ENCODE data around the gene VTI1A.

DNA sequence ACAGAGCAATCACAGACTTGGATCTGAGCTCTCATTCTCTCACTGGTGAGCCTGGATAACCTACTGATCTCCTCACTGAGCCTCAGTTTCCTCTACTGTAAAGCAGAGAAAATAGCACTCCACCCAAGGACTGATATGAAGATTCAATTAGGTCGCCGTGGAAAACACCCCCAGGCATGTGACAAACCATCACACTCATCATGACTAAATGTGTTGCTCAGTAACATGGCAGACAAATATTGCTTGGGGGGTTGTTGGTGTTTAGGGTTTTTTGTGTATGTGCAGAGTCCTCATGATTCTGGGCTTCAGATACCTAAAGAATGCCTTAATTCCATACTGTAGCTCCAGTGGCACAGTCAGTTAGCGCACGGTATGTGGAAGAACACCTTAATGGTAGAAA, 380.9 kb downstream of the VTI1A start:
- TF ChIP-seq, protein P1, sequence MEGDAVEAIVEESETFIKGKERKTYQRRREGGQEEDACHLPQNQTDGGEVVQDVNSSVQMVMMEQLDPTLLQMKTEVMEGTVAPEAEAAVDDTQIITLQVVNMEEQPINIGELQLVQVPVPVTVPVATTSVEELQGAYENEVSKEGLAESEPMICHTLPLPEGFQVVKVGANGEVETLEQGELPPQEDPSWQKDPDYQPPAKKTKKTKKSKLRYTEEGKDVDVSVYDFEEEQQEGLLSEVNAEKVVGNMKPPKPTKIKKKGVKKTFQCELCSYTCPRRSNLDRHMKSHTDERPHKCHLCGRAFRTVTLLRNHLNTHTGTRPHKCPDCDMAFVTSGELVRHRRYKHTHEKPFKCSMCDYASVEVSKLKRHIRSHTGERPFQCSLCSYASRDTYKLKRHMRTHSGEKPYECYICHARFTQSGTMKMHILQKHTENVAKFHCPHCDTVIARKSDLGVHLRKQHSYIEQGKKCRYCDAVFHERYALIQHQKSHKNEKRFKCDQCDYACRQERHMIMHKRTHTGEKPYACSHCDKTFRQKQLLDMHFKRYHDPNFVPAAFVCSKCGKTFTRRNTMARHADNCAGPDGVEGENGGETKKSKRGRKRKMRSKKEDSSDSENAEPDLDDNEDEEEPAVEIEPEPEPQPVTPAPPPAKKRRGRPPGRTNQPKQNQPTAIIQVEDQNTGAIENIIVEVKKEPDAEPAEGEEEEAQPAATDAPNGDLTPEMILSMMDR (IDR thresholded peaks at IDR 0.05), result no peak
- no peak for TF ChIP-seq POLR2A (IDR thresholded peaks at IDR 0.05)

Data from uterus (tissue), 2 donors.